Activated naive CD8-positive, alpha-beta T cell treated with anti-CD3 and anti-CD28 coated beads, Interleukin-2, amount 10 ng/mL, durations not matched to agents 7 days and 5 days (primary cell): ENCODE data around the gene NRIP2. TPM values are rescaled to one million over a fixed set of nuclear protein-coding genes. Genes with fewer than 3 reads are reported as not detected.

Source experiments
- ATAC-seq: fragments of 150-1000 bp; cut with Tn5 transposase; one replicate; pipeline ENCODE4 v1.10.0; 2021; ENCODE audit warnings: low read depth, moderate library complexity
- POLR2A ChIA-PET: fragments of 350-600 bp; sonication (Branson Sonifier 250); formaldehyde crosslinking; loops from one replicate; lab custom pipeline; 2021; ENCODE audit warnings: antibody characterized with exemption; lab: Charles Lee
- DNase-seq: peaks from one replicate; pipeline ENCODE4 v3.0.0; 2021
- H3K27ac Mint-ChIP-seq: one replicate; pipeline ENCODE4 v1.8.0; 2022; ENCODE audit warnings: mild to moderate bottlenecking, mixed read lengths
- H3K27me3 Mint-ChIP-seq: one replicate; pipeline ENCODE4 v1.8.0; 2022; ENCODE audit warnings: mild to moderate bottlenecking, moderate library complexity, mixed read lengths
- H3K36me3 Mint-ChIP-seq: one replicate; pipeline ENCODE4 v1.8.0; 2021; ENCODE audit warnings: mild to moderate bottlenecking, mixed read lengths
- H3K4me1 Mint-ChIP-seq: one replicate; pipeline ENCODE4 v1.8.0; 2021; ENCODE audit warnings: mixed read lengths
- H3K4me3 Mint-ChIP-seq: one replicate; pipeline ENCODE4 v1.8.0; 2022; ENCODE audit warnings: mild to moderate bottlenecking, moderate library complexity, mixed read lengths
- H3K9me3 Mint-ChIP-seq: one replicate; pipeline ENCODE4 v1.8.0; 2021; ENCODE audit warnings: mixed read lengths
- total RNA-seq, 2 experiments: library from RNA; stranded (reverse); gene quantifications; one replicate each; pipeline ENCODE4 v1.2.3, GENCODE V29; 2021

The NRIP2 gene
- total RNA-seq, 2 experiments from 2014 or later = not detected

- POLR2A ChIA-PET = interaction anchor here (1.3 to 3.5 kb wide), 4 partner anchors 17 to 130 kb away, joined by 3 to 23 read pairs (median 14); partner anchors contain the start of genes FKBP4, FOXM1 and RHNO1
- ATAC-seq (peak; percentile 93), DNase-seq (peak; percentile 92)
- Mint-ChIP-seq H3K4me3 (peak within 1 kb of the TSS; percentile 99), H3K4me1 (peaks cover 22% of the 10 kb centered on the region), H3K36me3 (peaks cover 4% of the 10 kb centered on the region), H3K27ac (peak within 1 kb of the TSS; percentile 99), H3K27me3 (no peaks in the 10 kb centered on the region), H3K9me3 (no peaks in the 10 kb centered on the region)
These were observed 22.3 kb downstream of the NRIP2 start, which contains the start of gene ITFG2 for GRCh38 chr12:2812290-2813213. ITFG2 (plus strand) TSS chr12:2812668; CDS start chr12:2812761, 93 bp downstream.

GRCh38 chr12:2811801-2812200 lies 23.0 kb downstream of the NRIP2 start:
- no peaks in the 10 kb centered on the region for H3K9me3 Mint-ChIP-seq
- H3K4me1 Mint-ChIP-seq = peaks cover 22% of the 10 kb centered on the region
- POLR2A ChIA-PET = interaction anchor here (3.3 to 3.5 kb wide), 2 partner anchors 17 to 120 kb away, joined by 22 to 23 read pairs; partner anchors contain the start of gene FKBP4

GRCh38 chr12:2806700-2807099 lies 28.1 kb downstream of the NRIP2 start:
- peaks cover 16% of the 10 kb centered on the region for H3K36me3 Mint-ChIP-seq
- DNase-seq (no peak), ATAC-seq (no peak)
- no peaks in the 10 kb centered on the region for H3K27me3 Mint-ChIP-seq
- H3K4me1 Mint-ChIP-seq = peaks cover 6% of the 10 kb centered on the region
- H3K9me3 Mint-ChIP-seq = no peaks in the 10 kb centered on the region
- POLR2A ChIA-PET = no interaction called here
- no peak overlapping the region for H3K27ac Mint-ChIP-seq
- no peak overlapping the region for H3K4me3 Mint-ChIP-seq

More at GRCh38 chr12:2811801-2812200, 23.0 kb downstream of the NRIP2 start:
- H3K36me3 Mint-ChIP-seq = peaks cover 4% of the 10 kb centered on the region
- H3K27ac Mint-ChIP-seq = peak overlapping the region; percentile 30
- DNase-seq (no peak), ATAC-seq (no peak)
- no peaks in the 10 kb centered on the region for H3K27me3 Mint-ChIP-seq
- peak overlapping the region; percentile 99 for H3K4me3 Mint-ChIP-seq

- Mint-ChIP-seq H3K9me3 (no peaks in the 10 kb centered on the region), H3K27me3 (no peaks in the 10 kb centered on the region), H3K27ac (no peak overlapping the region), H3K36me3 (peaks cover 25% of the 10 kb centered on the region), H3K4me3 (no peak overlapping the region), H3K4me1 (peaks cover 3% of the 10 kb centered on the region)
- ATAC-seq (no peak), DNase-seq (no peak)
- POLR2A ChIA-PET = no interaction called here
These were observed 29.7 kb downstream of the NRIP2 start for GRCh38 chr12:2805143-2805520.

- Mint-ChIP-seq H3K27ac (peak overlapping the region; percentile 56), H3K9me3 (no peaks in the 10 kb centered on the region), H3K4me1 (peaks cover 5% of the 10 kb centered on the region), H3K4me3 (no peak overlapping the region), H3K36me3 (peaks cover 29% of the 10 kb centered on the region), H3K27me3 (no peaks in the 10 kb centered on the region)
- DNase-seq = peak; percentile 10
- no peak for ATAC-seq
- POLR2A ChIA-PET = no interaction called here
These were observed 30.3 kb downstream of the NRIP2 start for GRCh38 chr12:2804393-2805142.

GRCh38 chr12:2803635-2804392 lies 31.0 kb downstream of the NRIP2 start:
- Mint-ChIP-seq H3K36me3 (peaks cover 30% of the 10 kb centered on the region), H3K9me3 (no peaks in the 10 kb centered on the region), H3K4me1 (peaks cover 11% of the 10 kb centered on the region), H3K4me3 (no peak overlapping the region), H3K27ac (no peak overlapping the region), H3K27me3 (no peaks in the 10 kb centered on the region)
- no peak for ATAC-seq
- POLR2A ChIA-PET = no interaction called here
- DNase-seq = no peak

GRCh38 chr12:2801044-2801783 lies 33.6 kb downstream of the NRIP2 start:
- Mint-ChIP-seq H3K4me3 (no peak overlapping the region), H3K9me3 (no peaks in the 10 kb centered on the region), H3K27ac (no peak overlapping the region), H3K36me3 (peaks cover 38% of the 10 kb centered on the region), H3K27me3 (no peaks in the 10 kb centered on the region), H3K4me1 (peaks cover 25% of the 10 kb centered on the region)
- DNase-seq (no peak), ATAC-seq (no peak)
- POLR2A ChIA-PET = interaction anchor here (1.7 kb wide), 1 partner anchor 90 kb away, joined by 3 read pairs; the partner anchor contains the start of gene TULP3

GRCh38 chr12:2800046-2800570 lies 34.7 kb downstream of the NRIP2 start:
- Mint-ChIP-seq H3K27ac (peak overlapping the region; percentile 55), H3K9me3 (no peaks in the 10 kb centered on the region), H3K4me1 (peaks cover 28% of the 10 kb centered on the region), H3K36me3 (peaks cover 36% of the 10 kb centered on the region), H3K4me3 (no peak overlapping the region), H3K27me3 (no peaks in the 10 kb centered on the region)
- DNase-seq (no peak), ATAC-seq (no peak)
- POLR2A ChIA-PET = interaction anchor here (1.7 kb wide), 1 partner anchor 91 kb away, joined by 3 read pairs; the partner anchor contains the start of gene TULP3

GRCh38 chr12:2797721-2798418 lies 37.0 kb downstream of the NRIP2 start:
- Mint-ChIP-seq H3K9me3 (no peaks in the 10 kb centered on the region), H3K27me3 (peaks cover 1% of the 10 kb centered on the region), H3K4me1 (peaks cover 28% of the 10 kb centered on the region), H3K27ac (no peak overlapping the region), H3K4me3 (peak overlapping the region; percentile 61), H3K36me3 (peaks cover 31% of the 10 kb centered on the region)
- no peak for DNase-seq
- POLR2A ChIA-PET = interaction anchor here (0.9 kb wide), 1 partner anchor 12 kb away, joined by 3 read pairs; no protein-coding TSS in a partner anchor
- no peak for ATAC-seq

GRCh38 chr12:2796187-2796666 lies 38.6 kb downstream of the NRIP2 start:
- ATAC-seq (no peak), DNase-seq (no peak)
- peaks cover 32% of the 10 kb centered on the region for H3K4me1 Mint-ChIP-seq
- POLR2A ChIA-PET = interaction anchor here (0.8 to 3.4 kb wide), 6 partner anchors 14 to 117 kb away, joined by 3 to 31 read pairs (median 12); partner anchors contain the start of genes FOXM1, ITFG2 and RHNO1
- no peaks in the 10 kb centered on the region for H3K9me3 Mint-ChIP-seq
- H3K27me3 Mint-ChIP-seq = peaks cover 7% of the 10 kb centered on the region
- peak overlapping the region; percentile 85 for H3K27ac Mint-ChIP-seq
- H3K36me3 Mint-ChIP-seq = peaks cover 19% of the 10 kb centered on the region
- peak overlapping the region; percentile 87 for H3K4me3 Mint-ChIP-seq
